GM12892 (cell line): ENCODE data around the gene CEP131. TPM values are rescaled to one million over a fixed set of nuclear protein-coding genes. Genes with fewer than 3 reads are reported as not detected.

Source experiments
- DNase-seq: peaks from one replicate; pipeline ENCODE4 v3.0.0; 2011; ENCODE audit not compliant: insufficient read length
- FAIRE-seq: peaks from 2 replicates; lab custom pipeline; 2011; peaks lifted over from hg19 to GRCh38; lab: Jason Lieb, UNC
- POLR2A ChIP-seq: IDR thresholded peaks from 2 replicates; pipeline ENCODE4 v1.6.1; 2011; ENCODE audit warnings: low read depth, low read length, control low read depth
- POLR2AphosphoS5 ChIP-seq: IDR thresholded peaks from 2 replicates; pipeline ENCODE4 v1.6.1; 2011; ENCODE audit warnings: low read depth, low read length, control low read depth
- TAF1 ChIP-seq: IDR thresholded peaks from 2 replicates; pipeline ENCODE4 v1.6.1; 2011; ENCODE audit warnings: low read depth, mild to moderate bottlenecking, control low read depth, low read length, borderline replicate concordance
- polyA plus RNA-seq: library from polyadenylated mRNA; unstranded; fragments of >200 nt; gene quantifications from one replicate; pipeline ENCODE4 v1.2.1, GENCODE V29; 2012; ENCODE audit warnings: missing spikeins, inconsistent platforms; ENCODE audit not compliant: missing spikeins

Gene CEP131
- 4.8 TPM for polyA plus RNA-seq

- DNase-seq (peak; percentile 100), FAIRE-seq (peak; percentile 97)
- peak; percentile 37; the same call in 1 of the 2 replicates for TF ChIP-seq POLR2A
- TF ChIP-seq POLR2AphosphoS5 = no peak
- 0 out of 2 replicates have a peak, but pooled peaks have one; percentile 44 for TF ChIP-seq TAF1
Observed at GRCh38 chr17:81222906-81223761, at the start of gene CEP131. Gene CEP131, minus strand, starts transcription at chr17:81222965. Its CDS starts 2,909 bp downstream, at chr17:81220056.

- DNase-seq (no peak), FAIRE-seq (no peak)
- TF ChIP-seq TAF1 (no peak), POLR2A (no peak), POLR2AphosphoS5 (no peak)
Observed at GRCh38 chr17:81271226-81271625, 48.5 kb upstream of the CEP131 start.

GRCh38 chr17:81270279-81270678 lies 47.5 kb upstream of the CEP131 start:
- DNase-seq (no peak), FAIRE-seq (no peak)
- TF ChIP-seq POLR2A (no peak), POLR2AphosphoS5 (no peak), TAF1 (no peak)

- TF ChIP-seq POLR2A (no peak), TAF1 (no peak), POLR2AphosphoS5 (no peak)
- FAIRE-seq = no peak
- DNase-seq = no peak
Observed at GRCh38 chr17:81267390-81268067, 44.8 kb upstream of the CEP131 start.

- DNase-seq (no peak), FAIRE-seq (no peak)
- TF ChIP-seq TAF1 (no peak), POLR2AphosphoS5 (no peak), POLR2A (no peak)
Observed at GRCh38 chr17:81265576-81265975, 42.8 kb upstream of the CEP131 start.

GRCh38 chr17:81264640-81265039 lies 41.9 kb upstream of the CEP131 start:
- no peak for TF ChIP-seq POLR2AphosphoS5
- TF ChIP-seq TAF1 = no peak
- TF ChIP-seq POLR2A = no peak
- FAIRE-seq (no peak), DNase-seq (no peak)

- FAIRE-seq = no peak
- no peak for TF ChIP-seq TAF1
- no peak for TF ChIP-seq POLR2AphosphoS5
- no peak for TF ChIP-seq POLR2A
- no peak for DNase-seq
Observed at GRCh38 chr17:81263371-81264181, 40.8 kb upstream of the CEP131 start.

GRCh38 chr17:81261582-81262336 lies 39.0 kb upstream of the CEP131 start:
- TF ChIP-seq TAF1 = no peak
- no peak for TF ChIP-seq POLR2A
- no peak for FAIRE-seq

GRCh38 chr17:81261096-81261495 lies 38.3 kb upstream of the CEP131 start:
- FAIRE-seq (no peak), DNase-seq (no peak)
- TF ChIP-seq TAF1 = no peak
- no peak for TF ChIP-seq POLR2AphosphoS5

More at GRCh38 chr17:81261582-81262336, 39.0 kb upstream of the CEP131 start:
- no peak for DNase-seq

GRCh38 chr17:81260641-81261040 lies 37.9 kb upstream of the CEP131 start:
- TF ChIP-seq POLR2A = no peak
- DNase-seq (no peak), FAIRE-seq (no peak)

GRCh38 chr17:81260171-81260570 lies 37.4 kb upstream of the CEP131 start:
- FAIRE-seq = no peak
- no peak for DNase-seq
- TF ChIP-seq TAF1 = no peak
- TF ChIP-seq POLR2A = no peak
- no peak for TF ChIP-seq POLR2AphosphoS5
